Measurements from ENCODE around the gene HPN. TPM values are rescaled to one million over a fixed set of nuclear protein-coding genes. Genes with fewer than 3 reads are reported as not detected.
A peak's percentile ranks its signal among the peaks of the same experiment; 100 is the strongest.

HPN gene
- polyA plus RNA-seq, 6 donors from 2014 or later = not detected

- no peak for ATAC-seq (ENCODE audit: low read depth in 2 of 2)
- no peak overlapping the region for H3K27ac Mint-ChIP-seq
- peaks cover 0 to 10% (median 3%) of the 10 kb centered on the region in 3 donors for H3K27me3 Mint-ChIP-seq
- no peak overlapping the region for H3K4me3 Mint-ChIP-seq
- H3K4me1 Mint-ChIP-seq = peaks cover 61 to 74% (median 64%) of the 10 kb centered on the region in 3 donors
- H3K9me3 Mint-ChIP-seq = no peaks in the 10 kb centered on the region
- no peak for DNase-seq
- H3K36me3 Mint-ChIP-seq = peaks cover 0 to 5% of the 10 kb centered on the region in 2 donors
Measured at GRCh38 chr19:35079826-35080225, 38.3 kb downstream of the HPN start.

GRCh38 chr19:35080613-35081170 lies 39.2 kb downstream of the HPN start:
- H3K4me1 Mint-ChIP-seq = peaks cover 60 to 76% (median 63%) of the 10 kb centered on the region in 3 donors
- no peak overlapping the region for H3K27ac Mint-ChIP-seq
- DNase-seq (no peak), ATAC-seq (ENCODE audit: low read depth in 2 of 2) (no peak)
- H3K4me3 Mint-ChIP-seq = no peak overlapping the region
- peaks cover 0 to 5% of the 10 kb centered on the region in 2 donors for H3K36me3 Mint-ChIP-seq
- peaks cover 0 to 10% (median 3%) of the 10 kb centered on the region in 3 donors for H3K27me3 Mint-ChIP-seq
- no peaks in the 10 kb centered on the region for H3K9me3 Mint-ChIP-seq

- no peak for ATAC-seq (ENCODE audit: low read depth in 2 of 2)
- no peak overlapping the region for H3K4me3 Mint-ChIP-seq
Measured at GRCh38 chr19:35081201-35081600, 39.7 kb downstream of the HPN start.

GRCh38 chr19:35083691-35084508 lies 42.4 kb downstream of the HPN start:
- peaks cover 68 to 84% (median 73%) of the 10 kb centered on the region in 3 donors for H3K4me1 Mint-ChIP-seq
- peaks cover 0 to 5% of the 10 kb centered on the region in 2 donors for H3K36me3 Mint-ChIP-seq
- ATAC-seq (ENCODE audit: low read depth in 2 of 2) (peak; percentile 58 to 64), DNase-seq (peak; percentile 30)
- H3K27me3 Mint-ChIP-seq = peaks cover 0 to 6% (median 0%) of the 10 kb centered on the region in 3 donors
- H3K27ac Mint-ChIP-seq = peak overlapping the region; percentile 90 to 97 (median 94)
- H3K4me3 Mint-ChIP-seq = peak overlapping the region; percentile 25 to 87 (median 80)
- H3K9me3 Mint-ChIP-seq = no peaks in the 10 kb centered on the region

More at GRCh38 chr19:35081201-35081600, 39.7 kb downstream of the HPN start:
- H3K27ac Mint-ChIP-seq = peak overlapping the region in 1 of 6 donors; percentile 82
- H3K4me1 Mint-ChIP-seq = peaks cover 65 to 81% (median 68%) of the 10 kb centered on the region in 3 donors
- peaks cover 0 to 5% of the 10 kb centered on the region in 2 donors for H3K36me3 Mint-ChIP-seq
- H3K27me3 Mint-ChIP-seq = peaks cover 0 to 10% (median 3%) of the 10 kb centered on the region in 3 donors
- no peaks in the 10 kb centered on the region for H3K9me3 Mint-ChIP-seq
- DNase-seq = no peak

- H3K4me3 Mint-ChIP-seq = peak overlapping the region in 7 of 8 donors; percentile 19 to 87 (median 76)
- H3K4me1 Mint-ChIP-seq = peaks cover 64 to 84% (median 71%) of the 10 kb centered on the region in 3 donors
- peak overlapping the region; percentile 90 to 97 (median 94) for H3K27ac Mint-ChIP-seq
Measured at GRCh38 chr19:35084509-35084762, 42.9 kb downstream of the HPN start.

GRCh38 chr19:35085947-35086346 lies 44.4 kb downstream of the HPN start:
- H3K4me1 Mint-ChIP-seq = peaks cover 63 to 96% (median 68%) of the 10 kb centered on the region in 3 donors
- DNase-seq (peak; percentile 52), ATAC-seq (ENCODE audit: low read depth in 2 of 2) (peak; percentile 68 to 71)
- peak overlapping the region; percentile 48 to 84 (median 78) for H3K4me3 Mint-ChIP-seq
- H3K9me3 Mint-ChIP-seq = no peaks in the 10 kb centered on the region
- no peaks in the 10 kb centered on the region for H3K27me3 Mint-ChIP-seq
- no peaks in the 10 kb centered on the region for H3K36me3 Mint-ChIP-seq
- H3K27ac Mint-ChIP-seq = peak overlapping the region; percentile 90 to 96 (median 94)

More at GRCh38 chr19:35084509-35084762, 42.9 kb downstream of the HPN start:
- Mint-ChIP-seq H3K9me3 (no peaks in the 10 kb centered on the region), H3K27me3 (peaks cover 0 to under 1% (median 0%) of the 10 kb centered on the region in 3 donors), H3K36me3 (no peaks in the 10 kb centered on the region)
- ATAC-seq (ENCODE audit: low read depth in 2 of 2) (no peak), DNase-seq (no peak)

GRCh38 chr19:35086455-35086854 lies 44.9 kb downstream of the HPN start:
- H3K9me3 Mint-ChIP-seq = no peaks in the 10 kb centered on the region
- ATAC-seq (ENCODE audit: low read depth in 2 of 2) (no peak), DNase-seq (no peak)
- H3K27me3 Mint-ChIP-seq = no peaks in the 10 kb centered on the region
- peak overlapping the region in 7 of 8 donors; percentile 58 to 84 (median 82) for H3K4me3 Mint-ChIP-seq
- peak overlapping the region; percentile 90 to 96 (median 94) for H3K27ac Mint-ChIP-seq
- peaks cover 60 to 93% (median 68%) of the 10 kb centered on the region in 3 donors for H3K4me1 Mint-ChIP-seq
- H3K36me3 Mint-ChIP-seq = no peaks in the 10 kb centered on the region

- Mint-ChIP-seq H3K4me1 (peaks cover 59 to 86% (median 67%) of the 10 kb centered on the region in 3 donors), H3K4me3 (peak overlapping the region in 5 of 8 donors; percentile 16 to 71 (median 62)), H3K27me3 (no peaks in the 10 kb centered on the region), H3K27ac (peak overlapping the region; percentile 30 to 96 (median 92)), H3K36me3 (no peaks in the 10 kb centered on the region), H3K9me3 (no peaks in the 10 kb centered on the region)
- DNase-seq = no peak
- ATAC-seq (ENCODE audit: low read depth in 2 of 2) = no peak
Measured at GRCh38 chr19:35087393-35087792, 45.9 kb downstream of the HPN start.

GRCh38 chr19:35088131-35088913 lies 46.8 kb downstream of the HPN start:
- no peaks in the 10 kb centered on the region for H3K9me3 Mint-ChIP-seq
- H3K27ac Mint-ChIP-seq = peak overlapping the region; percentile 56 to 96 (median 90)
- H3K36me3 Mint-ChIP-seq = no peaks in the 10 kb centered on the region
- ATAC-seq (ENCODE audit: low read depth in 2 of 2) (no peak), DNase-seq (no peak)
- H3K4me1 Mint-ChIP-seq = peaks cover 51 to 76% (median 61%) of the 10 kb centered on the region in 3 donors
- no peaks in the 10 kb centered on the region for H3K27me3 Mint-ChIP-seq
- H3K4me3 Mint-ChIP-seq = peak overlapping the region in 3 of 8 donors; percentile 16 to 28 (median 25)

- no peaks in the 10 kb centered on the region for H3K36me3 Mint-ChIP-seq
- H3K27me3 Mint-ChIP-seq = no peaks in the 10 kb centered on the region
- peak overlapping the region in 2 of 8 donors; percentile 79 to 87 for H3K4me3 Mint-ChIP-seq
- H3K4me1 Mint-ChIP-seq = peaks cover 39 to 64% (median 48%) of the 10 kb centered on the region in 3 donors
- H3K9me3 Mint-ChIP-seq = no peaks in the 10 kb centered on the region
- no peak for DNase-seq
- peak overlapping the region in 1 of 6 donors; percentile 72 for H3K27ac Mint-ChIP-seq
- no peak for ATAC-seq (ENCODE audit: low read depth in 2 of 2)
Measured at GRCh38 chr19:35089554-35089953, 48.0 kb downstream of the HPN start.

- DNase-seq (no peak), ATAC-seq (ENCODE audit: low read depth in 2 of 2) (peak in 1 of 2 donors; percentile 8)
- Mint-ChIP-seq H3K4me1 (peaks cover 34 to 58% (median 43%) of the 10 kb centered on the region in 3 donors), H3K4me3 (peak overlapping the region in 7 of 8 donors; percentile 40 to 87 (median 79)), H3K27ac (peak overlapping the region in 1 of 6 donors; percentile 65), H3K27me3 (no peaks in the 10 kb centered on the region), H3K36me3 (no peaks in the 10 kb centered on the region), H3K9me3 (no peaks in the 10 kb centered on the region)
Measured at GRCh38 chr19:35090160-35090505, 48.6 kb downstream of the HPN start.

- H3K4me3 Mint-ChIP-seq = peak overlapping the region in 7 of 8 donors; percentile 40 to 87 (median 79)
- DNase-seq (peak; percentile 55), ATAC-seq (ENCODE audit: low read depth in 2 of 2) (peak; percentile 55 to 78)
- H3K36me3 Mint-ChIP-seq = no peaks in the 10 kb centered on the region
- peaks cover 30 to 53% (median 40%) of the 10 kb centered on the region in 3 donors for H3K4me1 Mint-ChIP-seq
- H3K27me3 Mint-ChIP-seq = no peaks in the 10 kb centered on the region
- peak overlapping the region in 1 of 6 donors; percentile 65 for H3K27ac Mint-ChIP-seq
- no peaks in the 10 kb centered on the region for H3K9me3 Mint-ChIP-seq
Measured at GRCh38 chr19:35090506-35091214, 49.1 kb downstream of the HPN start.

Measured in naive B cell (primary cell).